ENCODE results near the gene KBTBD2. TPM values are rescaled to one million over a fixed set of nuclear protein-coding genes. Genes with fewer than 3 reads are reported as not detected.
"Not testable (repeated sequence)": the region's sequence is repeated elsewhere in the genome, so short reads cannot be mapped to it uniquely, and the experiment has no call there.

KBTBD2 gene
- polyA plus RNA-seq, 1 donor from 2014 or later: 70.1 TPM

- not testable (repeated sequence) for H3K9ac ChIP-seq (ENCODE audit: low read length); H4K20me1 ChIP-seq (ENCODE audit: insufficient read depth); H2AFZ ChIP-seq (ENCODE audit: low read depth, low read length); H3K27ac ChIP-seq (ENCODE audit: low read length); H3K79me2 ChIP-seq (replicated peaks; ENCODE audit: insufficient read depth, low read length); H3K9me3 ChIP-seq (ENCODE audit: low read length); H3K36me3 ChIP-seq (ENCODE audit: insufficient read depth, low read length); H3K27me3 ChIP-seq (ENCODE audit: insufficient read depth, low read depth, low read length); H3F3A ChIP-seq (ENCODE audit: insufficient read depth, low read length, poor library complexity, severe bottlenecking); H3K9me2 ChIP-seq (ENCODE audit: insufficient read depth, low read length); H3K4me3 ChIP-seq (ENCODE audit: low read length); H3K4me2 ChIP-seq (ENCODE audit: low read length)
Measured at GRCh38 chr7:32855837-32856775, 35.5 kb downstream of the KBTBD2 start.

DNA sequence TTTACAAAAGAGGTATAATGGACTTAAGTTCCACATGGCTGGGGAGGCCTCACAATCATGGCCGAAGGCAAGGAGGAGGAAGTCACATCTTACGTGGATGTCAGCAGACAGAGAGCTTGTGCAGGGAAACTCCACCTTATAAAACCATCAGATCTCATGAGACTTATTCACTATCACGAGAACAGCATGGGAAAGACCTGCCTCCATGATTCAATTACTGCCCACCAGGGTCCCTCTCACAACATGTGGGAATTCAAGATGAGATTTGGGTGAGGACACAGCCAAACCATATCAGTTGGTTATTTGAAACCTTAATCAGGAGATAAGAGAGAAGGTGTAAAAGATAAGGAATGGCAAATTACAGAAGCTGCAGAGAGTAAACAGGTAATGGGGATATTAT is 40.9 kb downstream of the KBTBD2 start:
- H3K4me2 ChIP-seq (ENCODE audit: low read length); H4K20me1 ChIP-seq (ENCODE audit: insufficient read depth); H3K27me3 ChIP-seq (ENCODE audit: insufficient read depth, low read depth, low read length); H3K9me3 ChIP-seq (ENCODE audit: low read length); H2AFZ ChIP-seq (ENCODE audit: low read depth, low read length); H3K9ac ChIP-seq (ENCODE audit: low read length); H3K79me2 ChIP-seq (replicated peaks; ENCODE audit: insufficient read depth, low read length); H3K27ac ChIP-seq (ENCODE audit: low read length); H3K9me2 ChIP-seq (ENCODE audit: insufficient read depth, low read length); H3K4me3 ChIP-seq (ENCODE audit: low read length); H3K36me3 ChIP-seq (ENCODE audit: insufficient read depth, low read length); H3F3A ChIP-seq (ENCODE audit: insufficient read depth, low read length, poor library complexity, severe bottlenecking): not testable (repeated sequence)

- H2AFZ ChIP-seq (ENCODE audit: low read depth, low read length); H3K27me3 ChIP-seq (ENCODE audit: insufficient read depth, low read depth, low read length); H3K27ac ChIP-seq (ENCODE audit: low read length); H3K79me2 ChIP-seq (replicated peaks; ENCODE audit: insufficient read depth, low read length); H3K9me3 ChIP-seq (ENCODE audit: low read length); H3F3A ChIP-seq (ENCODE audit: insufficient read depth, low read length, poor library complexity, severe bottlenecking); H3K4me3 ChIP-seq (ENCODE audit: low read length); H3K9me2 ChIP-seq (ENCODE audit: insufficient read depth, low read length); H3K4me2 ChIP-seq (ENCODE audit: low read length); H3K36me3 ChIP-seq (ENCODE audit: insufficient read depth, low read length); H4K20me1 ChIP-seq (ENCODE audit: insufficient read depth); H3K9ac ChIP-seq (ENCODE audit: low read length): not testable (repeated sequence)
Measured at GRCh38 chr7:32848655-32849054, 42.9 kb downstream of the KBTBD2 start.

- no peaks in the 10 kb centered on the region for H4K20me1 ChIP-seq (ENCODE audit: insufficient read depth)
- no peak overlapping the region for H2AFZ ChIP-seq (ENCODE audit: low read depth, low read length)
- H3K4me2 ChIP-seq (ENCODE audit: low read length): no peak overlapping the region
- no peak overlapping the region for H3K9ac ChIP-seq (ENCODE audit: low read length)
- no peaks in the 10 kb centered on the region for H3K79me2 ChIP-seq (replicated peaks; ENCODE audit: insufficient read depth, low read length)
- no peak overlapping the region for H3K27ac ChIP-seq (ENCODE audit: low read length)
- H3F3A ChIP-seq (ENCODE audit: insufficient read depth, low read length, poor library complexity, severe bottlenecking): no peaks in the 10 kb centered on the region
- no peaks in the 10 kb centered on the region for H3K27me3 ChIP-seq (ENCODE audit: insufficient read depth, low read depth, low read length)
- H3K36me3 ChIP-seq (ENCODE audit: insufficient read depth, low read length): no peaks in the 10 kb centered on the region
- no peaks in the 10 kb centered on the region for H3K9me2 ChIP-seq (ENCODE audit: insufficient read depth, low read length)
- H3K9me3 ChIP-seq (ENCODE audit: low read length): no peaks in the 10 kb centered on the region
- no peak overlapping the region for H3K4me3 ChIP-seq (ENCODE audit: low read length)
- TF ChIP-seq, protein P1, sequence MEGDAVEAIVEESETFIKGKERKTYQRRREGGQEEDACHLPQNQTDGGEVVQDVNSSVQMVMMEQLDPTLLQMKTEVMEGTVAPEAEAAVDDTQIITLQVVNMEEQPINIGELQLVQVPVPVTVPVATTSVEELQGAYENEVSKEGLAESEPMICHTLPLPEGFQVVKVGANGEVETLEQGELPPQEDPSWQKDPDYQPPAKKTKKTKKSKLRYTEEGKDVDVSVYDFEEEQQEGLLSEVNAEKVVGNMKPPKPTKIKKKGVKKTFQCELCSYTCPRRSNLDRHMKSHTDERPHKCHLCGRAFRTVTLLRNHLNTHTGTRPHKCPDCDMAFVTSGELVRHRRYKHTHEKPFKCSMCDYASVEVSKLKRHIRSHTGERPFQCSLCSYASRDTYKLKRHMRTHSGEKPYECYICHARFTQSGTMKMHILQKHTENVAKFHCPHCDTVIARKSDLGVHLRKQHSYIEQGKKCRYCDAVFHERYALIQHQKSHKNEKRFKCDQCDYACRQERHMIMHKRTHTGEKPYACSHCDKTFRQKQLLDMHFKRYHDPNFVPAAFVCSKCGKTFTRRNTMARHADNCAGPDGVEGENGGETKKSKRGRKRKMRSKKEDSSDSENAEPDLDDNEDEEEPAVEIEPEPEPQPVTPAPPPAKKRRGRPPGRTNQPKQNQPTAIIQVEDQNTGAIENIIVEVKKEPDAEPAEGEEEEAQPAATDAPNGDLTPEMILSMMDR (IDR thresholded peaks at IDR 0.05; ENCODE audit: poor library complexity, severe bottlenecking): peak; percentile 40
- no peak for TF ChIP-seq TAF1 (IDR thresholded peaks at IDR 0.05; ENCODE audit: low read depth)
Measured at GRCh38 chr7:32846630-32847225, 44.8 kb downstream of the KBTBD2 start.

DNA sequence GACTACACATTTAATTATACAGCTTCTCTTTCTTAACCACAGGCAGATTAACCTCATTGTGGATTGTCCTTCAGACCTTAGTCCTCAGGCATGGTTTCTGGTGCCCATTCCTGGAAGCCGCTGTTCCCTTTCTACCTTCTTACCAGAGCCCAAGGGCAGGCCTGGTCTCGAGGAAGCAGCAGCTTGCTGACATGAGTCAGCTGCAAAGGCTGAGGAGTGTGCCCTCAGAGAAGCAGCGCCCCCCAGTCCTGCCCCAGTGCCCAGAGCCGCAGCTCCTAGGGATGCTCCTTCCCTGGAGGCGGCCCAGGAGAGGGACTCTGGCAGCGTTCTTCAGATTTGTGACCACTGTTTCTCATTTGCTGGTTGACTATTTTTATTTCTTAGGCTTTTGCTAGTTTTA is 46.8 kb downstream of the KBTBD2 start:
- not testable (repeated sequence) for H3K27ac ChIP-seq (ENCODE audit: low read length); H3K27me3 ChIP-seq (ENCODE audit: insufficient read depth, low read depth, low read length); H3K36me3 ChIP-seq (ENCODE audit: insufficient read depth, low read length); H3F3A ChIP-seq (ENCODE audit: insufficient read depth, low read length, poor library complexity, severe bottlenecking); H3K4me3 ChIP-seq (ENCODE audit: low read length); H3K4me2 ChIP-seq (ENCODE audit: low read length); H4K20me1 ChIP-seq (ENCODE audit: insufficient read depth); H2AFZ ChIP-seq (ENCODE audit: low read depth, low read length); H3K9me3 ChIP-seq (ENCODE audit: low read length); H3K9ac ChIP-seq (ENCODE audit: low read length); H3K9me2 ChIP-seq (ENCODE audit: insufficient read depth, low read length); H3K79me2 ChIP-seq (replicated peaks; ENCODE audit: insufficient read depth, low read length)

GRCh38 chr7:32843763-32844162 is 47.8 kb downstream of the KBTBD2 start:
- H3K4me3 ChIP-seq (ENCODE audit: low read length); H3K4me2 ChIP-seq (ENCODE audit: low read length); H2AFZ ChIP-seq (ENCODE audit: low read depth, low read length); H3K9me2 ChIP-seq (ENCODE audit: insufficient read depth, low read length); H3K27me3 ChIP-seq (ENCODE audit: insufficient read depth, low read depth, low read length); H4K20me1 ChIP-seq (ENCODE audit: insufficient read depth); H3K9ac ChIP-seq (ENCODE audit: low read length); H3K36me3 ChIP-seq (ENCODE audit: insufficient read depth, low read length); H3F3A ChIP-seq (ENCODE audit: insufficient read depth, low read length, poor library complexity, severe bottlenecking); H3K79me2 ChIP-seq (replicated peaks; ENCODE audit: insufficient read depth, low read length); H3K27ac ChIP-seq (ENCODE audit: low read length); H3K9me3 ChIP-seq (ENCODE audit: low read length): not testable (repeated sequence)

GRCh38 chr7:32839846-32840245 is 51.7 kb downstream of the KBTBD2 start:
- H3K36me3 ChIP-seq (ENCODE audit: insufficient read depth, low read length); H4K20me1 ChIP-seq (ENCODE audit: insufficient read depth); H3F3A ChIP-seq (ENCODE audit: insufficient read depth, low read length, poor library complexity, severe bottlenecking); H3K9me2 ChIP-seq (ENCODE audit: insufficient read depth, low read length); H2AFZ ChIP-seq (ENCODE audit: low read depth, low read length); H3K9ac ChIP-seq (ENCODE audit: low read length); H3K27ac ChIP-seq (ENCODE audit: low read length); H3K4me2 ChIP-seq (ENCODE audit: low read length); H3K79me2 ChIP-seq (replicated peaks; ENCODE audit: insufficient read depth, low read length); H3K4me3 ChIP-seq (ENCODE audit: low read length); H3K9me3 ChIP-seq (ENCODE audit: low read length); H3K27me3 ChIP-seq (ENCODE audit: insufficient read depth, low read depth, low read length): not testable (repeated sequence)
